ENCODE results near the gene ITM2A.

Gene ITM2A

GRCh38 chrX:79366873-79367749, at the start of gene ITM2A:
TSS of gene ITM2A (minus strand) at chrX:79367334. CDS start at chrX:79367215, 119 bp downstream.
- DNase-seq (ENCODE audit: extremely low spot score), result no peak
- ChIA-PET POLR2A (no interaction called here), CTCF (no interaction called here)
- no peak for TF ChIP-seq CTBP1 (IDR thresholded peaks at IDR 0.05; ENCODE audit: borderline replicate concordance)
- no peak for TF ChIP-seq PKNOX1 (IDR thresholded peaks at IDR 0.05)
- TF ChIP-seq SUZ12 (IDR thresholded peaks at IDR 0.05), result no peak
- no peak for TF ChIP-seq HDGF (IDR thresholded peaks at IDR 0.05; ENCODE audit: borderline replicate concordance)
- TF ChIP-seq SP1 (IDR thresholded peaks at IDR 0.05), result no peak
- no peak for TF ChIP-seq TARDBP (IDR thresholded peaks at IDR 0.05)

DNA sequence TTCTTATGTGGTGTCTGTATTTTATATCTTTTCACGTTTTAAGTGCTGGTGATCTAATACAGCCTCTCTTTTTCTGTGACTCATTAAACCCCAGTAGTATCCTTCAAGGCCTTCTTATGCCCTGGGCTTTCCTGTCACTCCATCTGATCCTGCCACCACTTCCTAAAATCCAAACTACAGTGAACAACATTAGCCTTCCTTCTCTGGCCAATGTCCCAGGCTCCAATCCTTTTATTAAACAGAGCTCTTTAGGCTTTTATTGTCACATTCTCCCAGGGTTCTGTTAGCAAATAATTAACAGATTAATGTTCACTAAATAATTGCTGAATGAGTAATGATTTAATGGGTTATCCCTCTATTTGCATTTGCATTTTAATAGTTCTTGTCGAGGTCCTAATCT, 47.9 kb upstream of the ITM2A start:
- ChIA-PET POLR2A (no interaction called here), CTCF (no interaction called here)
- no peak for TF ChIP-seq BHLHE40 (IDR thresholded peaks at IDR 0.05; ENCODE audit: borderline replicate concordance)
- TF ChIP-seq CTBP1 (IDR thresholded peaks at IDR 0.05; ENCODE audit: borderline replicate concordance), result no peak
- TF ChIP-seq FOXK2 (IDR thresholded peaks at IDR 0.05), result no peak
- TF ChIP-seq TARDBP (IDR thresholded peaks at IDR 0.05), result no peak
- TF ChIP-seq NFRKB (IDR thresholded peaks at IDR 0.05), result no peak
- TF ChIP-seq ARNT (IDR thresholded peaks at IDR 0.05), result no peak
- TF ChIP-seq HDGF (IDR thresholded peaks at IDR 0.05; ENCODE audit: borderline replicate concordance), result no peak
- TF ChIP-seq SUZ12 (IDR thresholded peaks at IDR 0.05), result no peak
- no peak for TF ChIP-seq L3MBTL2 (conservative IDR thresholded peaks at IDR 0.05)
- TF ChIP-seq ZNF384 (IDR thresholded peaks at IDR 0.05), result no peak
- no peak for TF ChIP-seq SP1 (IDR thresholded peaks at IDR 0.05)
- TF ChIP-seq FOXM1 (IDR thresholded peaks at IDR 0.05; ENCODE audit: borderline replicate concordance), result no peak
- no peak for TF ChIP-seq FOXA1 (IDR thresholded peaks at IDR 0.05)
- no peak for TF ChIP-seq ELF4 (IDR thresholded peaks at IDR 0.05)
- no peak for DNase-seq (ENCODE audit: extremely low spot score)

DNA sequence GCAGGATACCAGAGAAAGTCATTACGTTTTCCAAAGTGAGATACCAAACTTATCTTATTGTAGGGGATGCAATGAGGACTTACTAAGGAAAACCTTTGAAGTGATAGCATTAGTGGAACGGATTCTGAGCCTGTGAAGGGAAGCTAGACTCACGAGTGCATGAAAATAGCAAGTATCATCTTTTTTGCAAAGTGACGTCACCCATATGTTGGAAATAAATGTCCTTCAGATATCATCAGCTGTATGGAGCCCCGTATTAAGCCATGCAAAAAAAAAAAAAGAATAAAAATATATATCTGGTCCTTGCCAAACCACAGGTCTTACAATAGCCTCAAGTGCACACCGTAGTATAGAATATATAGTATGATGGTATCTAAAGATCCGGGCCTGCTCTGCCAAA, 46.8 kb upstream of the ITM2A start:
- TF ChIP-seq SP1 (IDR thresholded peaks at IDR 0.05) (no peak), TARDBP (IDR thresholded peaks at IDR 0.05) (no peak), SUZ12 (IDR thresholded peaks at IDR 0.05) (no peak), ZNF384 (IDR thresholded peaks at IDR 0.05) (no peak), CTBP1 (IDR thresholded peaks at IDR 0.05; ENCODE audit: borderline replicate concordance) (no peak), NFRKB (IDR thresholded peaks at IDR 0.05) (no peak), ARNT (IDR thresholded peaks at IDR 0.05) (no peak), LEF1 (IDR thresholded peaks at IDR 0.05; ENCODE audit: borderline replicate concordance) (no peak), PKNOX1 (IDR thresholded peaks at IDR 0.05) (no peak), HDGF (IDR thresholded peaks at IDR 0.05; ENCODE audit: borderline replicate concordance) (no peak)
- DNase-seq (ENCODE audit: extremely low spot score), result no peak
- ChIA-PET POLR2A (no interaction called here), CTCF (no interaction called here)

DNA sequence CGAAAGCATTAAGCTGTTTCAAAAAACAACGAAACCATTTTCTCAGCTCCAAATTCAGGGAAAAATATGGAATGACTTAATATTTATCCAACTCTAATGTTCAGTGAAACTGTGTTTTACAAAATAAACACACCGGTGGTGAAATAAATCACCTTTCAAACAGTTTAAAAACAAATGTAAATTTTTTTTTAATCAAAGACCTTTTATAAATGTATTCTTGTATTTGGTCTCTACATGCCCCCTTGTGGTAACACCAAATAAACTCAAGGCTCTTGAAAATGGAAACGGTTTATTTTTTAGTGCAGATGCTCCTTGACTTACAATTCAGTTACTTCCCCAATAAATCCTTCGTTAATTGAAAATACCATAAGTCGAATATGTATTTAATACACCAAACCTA, 45.8 kb upstream of the ITM2A start:
- CTCF ChIA-PET, result interaction anchor here (0.6 kb wide), 1 partner anchor 43 kb away, joined by 3 read pairs; no protein-coding TSS in a partner anchor
- POLR2A ChIA-PET, result no interaction called here
- no peak for DNase-seq (ENCODE audit: extremely low spot score)
- TF ChIP-seq SP1 (IDR thresholded peaks at IDR 0.05) (no peak), NFRKB (IDR thresholded peaks at IDR 0.05) (no peak), SUZ12 (IDR thresholded peaks at IDR 0.05) (no peak), CTBP1 (IDR thresholded peaks at IDR 0.05; ENCODE audit: borderline replicate concordance) (no peak), ELF4 (IDR thresholded peaks at IDR 0.05) (no peak), FOXA1 (IDR thresholded peaks at IDR 0.05) (no peak), FOXK2 (IDR thresholded peaks at IDR 0.05) (no peak), BHLHE40 (IDR thresholded peaks at IDR 0.05; ENCODE audit: borderline replicate concordance) (no peak), FOXM1 (IDR thresholded peaks at IDR 0.05; ENCODE audit: borderline replicate concordance) (no peak), L3MBTL2 (conservative IDR thresholded peaks at IDR 0.05) (no peak)

GRCh38 chrX:79412166-79412565, 45.0 kb upstream of the ITM2A start:
- TF ChIP-seq ARNT (IDR thresholded peaks at IDR 0.05), result no peak
- TF ChIP-seq CTBP1 (IDR thresholded peaks at IDR 0.05; ENCODE audit: borderline replicate concordance), result no peak
- TF ChIP-seq LEF1 (IDR thresholded peaks at IDR 0.05; ENCODE audit: borderline replicate concordance), result no peak
- no peak for TF ChIP-seq BHLHE40 (IDR thresholded peaks at IDR 0.05; ENCODE audit: borderline replicate concordance)
- no peak for TF ChIP-seq TARDBP (IDR thresholded peaks at IDR 0.05)
- TF ChIP-seq ZNF384 (IDR thresholded peaks at IDR 0.05), result no peak
- no peak for TF ChIP-seq HDGF (IDR thresholded peaks at IDR 0.05; ENCODE audit: borderline replicate concordance)
- TF ChIP-seq SP1 (IDR thresholded peaks at IDR 0.05), result no peak
- no peak for DNase-seq (ENCODE audit: extremely low spot score)
- CTCF ChIA-PET, result no interaction called here
- POLR2A ChIA-PET, result no interaction called here

- TF ChIP-seq TARDBP (IDR thresholded peaks at IDR 0.05) (no peak), ELF4 (IDR thresholded peaks at IDR 0.05) (no peak), BHLHE40 (IDR thresholded peaks at IDR 0.05; ENCODE audit: borderline replicate concordance) (no peak), ZNF384 (IDR thresholded peaks at IDR 0.05) (no peak), NFRKB (IDR thresholded peaks at IDR 0.05) (no peak), SUZ12 (IDR thresholded peaks at IDR 0.05) (no peak), FOXK2 (IDR thresholded peaks at IDR 0.05) (no peak), CTBP1 (IDR thresholded peaks at IDR 0.05; ENCODE audit: borderline replicate concordance) (no peak), ARNT (IDR thresholded peaks at IDR 0.05) (no peak), PKNOX1 (IDR thresholded peaks at IDR 0.05) (no peak), FOXM1 (IDR thresholded peaks at IDR 0.05; ENCODE audit: borderline replicate concordance) (no peak), L3MBTL2 (conservative IDR thresholded peaks at IDR 0.05) (no peak), FOXA1 (IDR thresholded peaks at IDR 0.05) (no peak), SP1 (IDR thresholded peaks at IDR 0.05) (no peak)
- no peak for DNase-seq (ENCODE audit: extremely low spot score)
- CTCF ChIA-PET, result no interaction called here
- POLR2A ChIA-PET, result no interaction called here
Observed at GRCh38 chrX:79409657-79410056, 42.5 kb upstream of the ITM2A start.

All from HEK293T (cell line).